GM19372 (cell line): ENCODE measurements around the gene ACP7.
"Not testable (repeated sequence)": the region's sequence is repeated elsewhere in the genome, so short reads cannot be mapped to it uniquely, and the experiment has no call there.

Experiments
- ATAC-seq: cut with Tn5 transposase; IDR thresholded peaks from one replicate; pipeline ENCODE4 v1.9.1; 2021; ENCODE audit warnings: mild to moderate bottlenecking, low read depth, moderate library complexity; ENCODE audit not compliant: unreplicated experiment

The ACP7 gene

GRCh38 chr19:39083983-39084731 is at the start of gene ACP7:
Gene ACP7, plus strand, starts transcription at chr19:39084368. Its CDS starts 902 bp downstream, at chr19:39085270.
- ATAC-seq = no peak

GRCh38 chr19:39036581-39036980 is 47.6 kb upstream of the ACP7 start:
- no peak for ATAC-seq

- ATAC-seq = no peak
Observed at GRCh38 chr19:39037194-39037593, 47.0 kb upstream of the ACP7 start.

- ATAC-seq = no peak
Observed at GRCh38 chr19:39038098-39038497, 46.1 kb upstream of the ACP7 start.

- no peak for ATAC-seq
Observed at GRCh38 chr19:39045506-39045905, 38.7 kb upstream of the ACP7 start.

GRCh38 chr19:39046037-39046821 is 37.9 kb upstream of the ACP7 start:
- no peak for ATAC-seq

- ATAC-seq = no peak
Observed at GRCh38 chr19:39047073-39047472, 37.1 kb upstream of the ACP7 start.

- ATAC-seq = no peak
Observed at GRCh38 chr19:39052243-39052746, 31.9 kb upstream of the ACP7 start.

- ATAC-seq = no peak
Observed at GRCh38 chr19:39052846-39053245, 31.3 kb upstream of the ACP7 start.

GRCh38 chr19:39053276-39054090 is 30.7 kb upstream of the ACP7 start:
- no peak for ATAC-seq

GRCh38 chr19:39054091-39054470 is 30.1 kb upstream of the ACP7 start:
- ATAC-seq = no peak

- no peak for ATAC-seq
Observed at GRCh38 chr19:39057615-39058014, 26.6 kb upstream of the ACP7 start.

- ATAC-seq = no peak
Observed at GRCh38 chr19:39059302-39059701, 24.9 kb upstream of the ACP7 start.

GRCh38 chr19:39060171-39060570 is 24.0 kb upstream of the ACP7 start:
- ATAC-seq = no peak

- ATAC-seq = no peak
Observed at GRCh38 chr19:39064405-39064804, 19.8 kb upstream of the ACP7 start.

- no peak for ATAC-seq
Observed at GRCh38 chr19:39065928-39066327, 18.2 kb upstream of the ACP7 start.

- no peak for ATAC-seq
Observed at GRCh38 chr19:39067104-39067503, 17.1 kb upstream of the ACP7 start.

- ATAC-seq = not testable (repeated sequence)
Observed at GRCh38 chr19:39068259-39068658, 15.9 kb upstream of the ACP7 start.

GRCh38 chr19:39070888-39071287 is 13.3 kb upstream of the ACP7 start:
- no peak for ATAC-seq

- ATAC-seq = no peak
Observed at GRCh38 chr19:39074205-39074692, 9.9 kb upstream of the ACP7 start.

- no peak for ATAC-seq
Observed at GRCh38 chr19:39074942-39075341, 9.2 kb upstream of the ACP7 start.
